ENCODE results near the gene CTDSP1. TPM values are rescaled to one million over a fixed set of nuclear protein-coding genes. Genes with fewer than 3 reads are reported as not detected.

Gene CTDSP1, protein sequence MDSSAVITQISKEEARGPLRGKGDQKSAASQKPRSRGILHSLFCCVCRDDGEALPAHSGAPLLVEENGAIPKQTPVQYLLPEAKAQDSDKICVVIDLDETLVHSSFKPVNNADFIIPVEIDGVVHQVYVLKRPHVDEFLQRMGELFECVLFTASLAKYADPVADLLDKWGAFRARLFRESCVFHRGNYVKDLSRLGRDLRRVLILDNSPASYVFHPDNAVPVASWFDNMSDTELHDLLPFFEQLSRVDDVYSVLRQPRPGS
- total RNA-seq (2022): 103 and 104 TPM in 2 replicates
- percentile 82 among the genes with signal in this experiment for Bru-seq, nascent RNA
- BruChase-seq, experiment 1, labeled RNA remaining after a 2-hour chase: percentile 87 among the genes with signal in this experiment
- percentile 93 among the genes with signal in this experiment for BruChase-seq, experiment 2, labeled RNA remaining after a 6-hour chase
- long read RNA-seq, partial matches to known transcripts: 72 of 88 reads
- long read RNA-seq, other reads (novel, unspliced or antisense): 11 of 88 reads

DNA sequence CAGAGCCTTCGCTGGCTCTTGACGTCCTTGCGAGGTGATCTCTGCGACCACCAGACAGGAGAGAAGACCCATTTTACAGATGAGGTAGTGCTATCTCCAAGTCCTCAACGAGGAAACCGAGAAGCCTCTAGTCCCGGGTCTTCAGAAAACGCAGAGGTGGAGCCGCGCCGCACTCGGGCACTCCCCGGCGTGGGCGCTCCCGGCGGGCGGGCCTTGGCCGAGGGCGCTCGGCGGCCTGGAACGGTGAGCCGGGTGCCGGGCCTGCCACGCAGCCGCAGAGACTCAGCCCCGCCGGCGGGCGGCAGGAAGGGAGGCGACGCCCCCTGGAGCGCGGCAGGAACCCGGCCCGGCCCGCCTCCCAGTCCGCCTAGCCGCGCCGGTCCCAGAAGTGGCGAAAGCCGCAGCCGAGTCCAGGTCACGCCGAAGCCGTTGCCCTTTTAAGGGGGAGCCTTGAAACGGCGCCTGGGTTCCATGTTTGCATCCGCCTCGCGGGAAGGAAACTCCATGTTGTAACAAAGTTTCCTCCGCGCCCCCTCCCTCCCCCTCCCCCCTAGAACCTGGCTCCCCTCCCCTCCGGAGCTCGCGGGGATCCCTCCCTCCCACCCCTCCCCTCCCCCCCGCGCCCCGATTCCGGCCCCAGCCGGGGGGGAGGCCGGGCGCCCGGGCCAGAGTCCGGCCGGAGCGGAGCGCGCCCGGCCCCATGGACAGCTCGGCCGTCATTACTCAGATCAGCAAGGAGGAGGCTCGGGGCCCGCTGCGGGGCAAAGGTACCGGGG is at the start of gene CTDSP1:
CTDSP1 (plus strand) TSS at position 478 of the 776 bp plus-strand sequence; CDS start at position 701, 223 bp downstream.
- H3K4me1 Mint-ChIP-seq (ENCODE audit: low read depth, unreplicated experiment): peaks cover 30% of the 10 kb centered on the region
- peak; percentile 98 to 99 for DNase-seq
- Histone ChIP-seq H3K36me3 (ENCODE audit: control insufficient read depth, insufficient read depth, low read length) (no peaks in the 10 kb centered on the region), H3K4me1 (peaks cover 20% of the 10 kb centered on the region), H3K9me3 (no peaks in the 10 kb centered on the region), H3K4me3 (ENCODE audit: low read depth, low read length) (peak within 1 kb of the TSS; percentile 77), H3K27me3 (replicated peaks; ENCODE audit: control insufficient read depth, insufficient read depth, low read length) (no peaks in the 10 kb centered on the region)
- H3K9me3 Mint-ChIP-seq (ENCODE audit: unreplicated experiment): no peaks in the 10 kb centered on the region
- TF ChIP-seq, protein P1, sequence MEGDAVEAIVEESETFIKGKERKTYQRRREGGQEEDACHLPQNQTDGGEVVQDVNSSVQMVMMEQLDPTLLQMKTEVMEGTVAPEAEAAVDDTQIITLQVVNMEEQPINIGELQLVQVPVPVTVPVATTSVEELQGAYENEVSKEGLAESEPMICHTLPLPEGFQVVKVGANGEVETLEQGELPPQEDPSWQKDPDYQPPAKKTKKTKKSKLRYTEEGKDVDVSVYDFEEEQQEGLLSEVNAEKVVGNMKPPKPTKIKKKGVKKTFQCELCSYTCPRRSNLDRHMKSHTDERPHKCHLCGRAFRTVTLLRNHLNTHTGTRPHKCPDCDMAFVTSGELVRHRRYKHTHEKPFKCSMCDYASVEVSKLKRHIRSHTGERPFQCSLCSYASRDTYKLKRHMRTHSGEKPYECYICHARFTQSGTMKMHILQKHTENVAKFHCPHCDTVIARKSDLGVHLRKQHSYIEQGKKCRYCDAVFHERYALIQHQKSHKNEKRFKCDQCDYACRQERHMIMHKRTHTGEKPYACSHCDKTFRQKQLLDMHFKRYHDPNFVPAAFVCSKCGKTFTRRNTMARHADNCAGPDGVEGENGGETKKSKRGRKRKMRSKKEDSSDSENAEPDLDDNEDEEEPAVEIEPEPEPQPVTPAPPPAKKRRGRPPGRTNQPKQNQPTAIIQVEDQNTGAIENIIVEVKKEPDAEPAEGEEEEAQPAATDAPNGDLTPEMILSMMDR (IDR thresholded peaks at IDR 0.05; ENCODE audit: insufficient read depth in 1 of 2, low read depth in 1 of 2, low read length in 1 of 2, severe bottlenecking in 1 of 2, unreplicated experiment in 1 of 2): no peak
- ChIA-PET CTCF (interaction anchor here (0.6 to 2.0 kb wide), 6 partner anchors 32 to 147 kb away, joined by 3 to 7 read pairs (median 4); partner anchors contain the start of gene CATIP), POLR2A (interaction anchor here (0.5 to 2.1 kb wide), 8 partner anchors 19 to 725 kb away, joined by 3 to 17 read pairs (median 4); partner anchors contain the start of genes AAMP, PNKD and VIL1)
- H3K27ac Mint-ChIP-seq (ENCODE audit: unreplicated experiment): peak within 1 kb of the TSS; percentile 98
- peak within 1 kb of the TSS; percentile 98 for H3K4me3 Mint-ChIP-seq (ENCODE audit: unreplicated experiment)
- H3K36me3 Mint-ChIP-seq (ENCODE audit: insufficient read depth, unreplicated experiment): peaks cover 70% of the 10 kb centered on the region
- intact Hi-C loops (cut with micrococcal nuclease; ENCODE audit: unreplicated experiment): no loop called here
- no peaks in the 10 kb centered on the region for H3K27me3 Mint-ChIP-seq (ENCODE audit: insufficient read depth, unreplicated experiment)
- BruUV-seq (replicated peaks): no TSS peak

DNA sequence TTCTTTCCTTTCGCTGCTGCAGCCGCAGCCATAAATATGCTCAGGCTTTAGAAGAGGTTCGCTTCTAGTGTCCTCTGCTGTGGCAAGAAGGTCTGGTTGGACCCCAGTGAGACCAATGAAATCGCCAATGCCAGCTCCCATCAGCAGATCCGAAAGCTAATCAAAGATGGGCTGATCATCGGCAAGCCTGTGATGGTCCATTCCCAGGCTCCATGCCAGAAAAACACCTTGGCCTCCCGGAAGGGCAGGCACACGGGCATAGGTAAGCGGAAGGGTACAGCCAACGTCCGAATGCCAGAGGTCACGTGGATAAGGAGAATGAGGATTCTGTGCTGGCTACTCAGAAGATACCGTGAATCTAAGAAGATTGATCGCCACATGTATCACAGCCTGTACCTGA is 45.6 kb upstream of the CTDSP1 start:
- Mint-ChIP-seq H3K27ac (ENCODE audit: unreplicated experiment) (no peak overlapping the region), H3K36me3 (ENCODE audit: insufficient read depth, unreplicated experiment) (peaks cover 9% of the 10 kb centered on the region), H3K9me3 (ENCODE audit: unreplicated experiment) (peaks cover 18% of the 10 kb centered on the region), H3K4me1 (ENCODE audit: low read depth, unreplicated experiment) (peaks cover 24% of the 10 kb centered on the region), H3K4me3 (ENCODE audit: unreplicated experiment) (no peak overlapping the region), H3K27me3 (ENCODE audit: insufficient read depth, unreplicated experiment) (no peaks in the 10 kb centered on the region)
- H3K4me1 ChIP-seq: peaks cover 39% of the 10 kb centered on the region
- intact Hi-C loops (cut with micrococcal nuclease; ENCODE audit: unreplicated experiment): no loop called here
- no peaks in the 10 kb centered on the region for H3K36me3 ChIP-seq (ENCODE audit: control insufficient read depth, insufficient read depth, low read length)
- no peaks in the 10 kb centered on the region for H3K27me3 ChIP-seq (replicated peaks; ENCODE audit: control insufficient read depth, insufficient read depth, low read length)
- DNase-seq: no peak
- ChIA-PET POLR2A (no interaction called here), CTCF (interaction anchor here (0.7 kb wide), 1 partner anchor 67 kb away, joined by 3 read pairs; no protein-coding TSS in a partner anchor)
- peaks cover 38% of the 10 kb centered on the region for H3K9me3 ChIP-seq
- TF ChIP-seq, protein P1 (IDR thresholded peaks at IDR 0.05; ENCODE audit: insufficient read depth in 1 of 2, low read depth in 1 of 2, low read length in 1 of 2, severe bottlenecking in 1 of 2, unreplicated experiment in 1 of 2): no peak
- H3K4me3 ChIP-seq (ENCODE audit: low read depth, low read length): no peak overlapping the region
- no TSS peak for BruUV-seq (replicated peaks)
